Activated T-cell treated with anti-CD3 and anti-CD28 coated beads for 24 hours (primary cell): ENCODE measurements around the gene PARD3.

ENCODE experiments used
- DNase-seq: peaks from one replicate; pipeline ENCODE4 v3.0.0-alpha.2; 2020; ENCODE audit warnings: low read depth

PARD3 gene

GRCh38 chr10:34126371-34127151 is 688.5 kb downstream of the PARD3 start:
- DNase-seq, result no peak

- DNase-seq, result no peak
Observed at GRCh38 chr10:34125702-34126101, 689.4 kb downstream of the PARD3 start.

GRCh38 chr10:34124522-34125035 is 690.5 kb downstream of the PARD3 start:
- DNase-seq, result no peak

GRCh38 chr10:34121781-34122622 is 693.1 kb downstream of the PARD3 start:
- DNase-seq, result no peak

DNA sequence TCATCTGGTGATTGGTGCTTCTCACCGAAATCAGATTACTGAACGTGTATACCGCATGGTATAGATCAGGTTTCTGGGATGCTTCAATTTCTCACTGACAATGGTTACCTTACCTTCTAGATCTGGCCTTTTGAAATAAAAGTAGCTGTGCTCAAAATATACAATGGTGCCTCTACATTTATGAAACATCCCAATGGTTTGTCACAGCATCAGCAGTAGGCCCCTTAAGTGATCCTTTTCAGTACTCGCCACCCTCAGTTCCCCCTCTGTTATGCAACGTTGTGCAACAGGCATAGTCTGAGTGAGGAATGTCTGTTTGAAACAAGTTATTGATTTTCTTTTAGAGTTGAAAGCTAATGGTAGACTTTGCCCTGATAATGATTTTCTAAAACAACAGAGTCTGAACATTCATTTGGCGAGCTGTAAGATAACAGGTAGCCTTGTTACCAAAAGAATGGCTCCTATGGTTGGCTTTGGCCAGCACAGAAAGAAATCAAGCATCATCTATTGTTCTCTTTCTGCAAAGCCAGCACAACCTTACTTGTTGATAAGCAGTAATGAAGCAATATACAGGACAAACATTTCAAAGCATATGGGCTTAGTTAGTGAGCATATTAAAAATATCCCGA is 693.9 kb downstream of the PARD3 start:
- no peak for DNase-seq

DNA sequence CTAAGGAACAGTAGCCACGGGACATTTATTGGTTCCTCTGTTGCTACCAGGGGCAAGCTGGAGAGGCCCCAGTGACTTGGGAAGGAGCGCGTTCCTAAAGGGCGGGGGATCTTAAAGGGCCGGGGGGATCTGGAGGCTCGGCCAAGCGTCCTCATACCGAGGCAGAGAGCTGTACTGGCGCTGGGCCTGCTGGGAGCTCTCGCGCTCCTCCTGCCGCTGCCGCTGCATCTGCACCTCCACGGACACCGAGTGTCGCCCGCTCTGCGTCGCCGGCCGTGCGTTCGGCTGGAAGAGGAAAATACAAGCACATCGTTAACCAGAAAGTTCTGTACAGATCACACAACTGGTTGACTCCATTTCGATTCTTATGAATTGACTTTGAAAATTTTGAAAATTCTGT is 695.6 kb downstream of the PARD3 start:
- DNase-seq, result no peak

DNA sequence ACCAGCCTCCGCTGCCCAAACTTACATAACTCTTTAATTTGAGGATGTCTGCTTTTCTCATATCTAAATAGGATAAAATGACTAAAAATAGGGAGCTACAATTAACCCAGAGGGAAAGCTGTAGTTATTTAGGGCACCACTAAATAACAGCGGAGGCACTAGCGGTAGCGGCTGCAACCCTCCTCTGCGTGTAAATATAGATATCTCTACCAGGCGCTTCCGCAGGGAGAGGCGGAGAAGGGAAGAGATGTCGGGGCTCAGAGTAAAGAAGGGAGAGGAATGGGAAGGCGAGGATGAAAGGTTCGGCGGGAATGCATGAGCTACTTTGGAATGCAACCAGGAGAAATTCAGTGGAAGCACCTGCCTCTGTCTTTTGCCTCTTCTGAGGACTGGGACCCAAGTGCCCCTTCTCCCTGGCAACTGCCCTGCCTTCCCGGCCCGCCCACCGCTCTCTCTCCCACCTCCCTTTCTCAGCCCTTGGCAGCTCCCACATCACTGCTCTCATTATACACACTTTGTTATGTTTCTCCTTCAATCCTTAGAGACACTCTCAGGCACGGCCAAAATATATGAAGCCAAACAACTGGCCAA is 698.3 kb downstream of the PARD3 start:
- DNase-seq, result no peak

GRCh38 chr10:34116220-34116641 is 698.9 kb downstream of the PARD3 start:
- DNase-seq, result no peak

- no peak for DNase-seq
Observed at GRCh38 chr10:34114914-34115313, 700.2 kb downstream of the PARD3 start.

- no peak for DNase-seq
Observed at GRCh38 chr10:34113504-34114225, 701.4 kb downstream of the PARD3 start.

GRCh38 chr10:34112171-34112782 is 702.8 kb downstream of the PARD3 start:
- DNase-seq, result no peak

GRCh38 chr10:34111179-34111578 is 703.9 kb downstream of the PARD3 start:
- DNase-seq, result no peak

- DNase-seq, result no peak
Observed at GRCh38 chr10:34109952-34110702, 705.0 kb downstream of the PARD3 start.

DNA sequence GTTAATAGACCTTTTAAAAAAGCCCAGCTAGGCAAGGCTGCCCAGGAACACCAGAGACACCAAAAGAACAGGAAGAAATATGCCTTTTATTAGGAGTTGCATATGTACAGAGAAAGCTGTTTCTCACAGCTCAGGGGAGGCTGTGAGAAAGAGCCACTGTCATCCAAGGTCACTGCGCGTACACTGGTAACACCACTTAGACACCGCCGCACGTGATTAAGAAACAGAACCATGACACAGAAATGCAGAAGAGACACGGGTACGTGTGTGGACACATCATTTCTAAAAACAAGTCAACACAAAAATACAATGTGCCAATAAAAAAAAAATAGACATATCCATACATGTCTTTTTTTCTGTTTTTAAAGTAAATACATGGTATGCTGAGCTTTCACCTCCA is 705.6 kb downstream of the PARD3 start:
- DNase-seq, result no peak

- DNase-seq, result no peak
Observed at GRCh38 chr10:34107626-34108516, 707.2 kb downstream of the PARD3 start.

GRCh38 chr10:34106356-34106885 is 708.7 kb downstream of the PARD3 start:
- no peak for DNase-seq

DNA sequence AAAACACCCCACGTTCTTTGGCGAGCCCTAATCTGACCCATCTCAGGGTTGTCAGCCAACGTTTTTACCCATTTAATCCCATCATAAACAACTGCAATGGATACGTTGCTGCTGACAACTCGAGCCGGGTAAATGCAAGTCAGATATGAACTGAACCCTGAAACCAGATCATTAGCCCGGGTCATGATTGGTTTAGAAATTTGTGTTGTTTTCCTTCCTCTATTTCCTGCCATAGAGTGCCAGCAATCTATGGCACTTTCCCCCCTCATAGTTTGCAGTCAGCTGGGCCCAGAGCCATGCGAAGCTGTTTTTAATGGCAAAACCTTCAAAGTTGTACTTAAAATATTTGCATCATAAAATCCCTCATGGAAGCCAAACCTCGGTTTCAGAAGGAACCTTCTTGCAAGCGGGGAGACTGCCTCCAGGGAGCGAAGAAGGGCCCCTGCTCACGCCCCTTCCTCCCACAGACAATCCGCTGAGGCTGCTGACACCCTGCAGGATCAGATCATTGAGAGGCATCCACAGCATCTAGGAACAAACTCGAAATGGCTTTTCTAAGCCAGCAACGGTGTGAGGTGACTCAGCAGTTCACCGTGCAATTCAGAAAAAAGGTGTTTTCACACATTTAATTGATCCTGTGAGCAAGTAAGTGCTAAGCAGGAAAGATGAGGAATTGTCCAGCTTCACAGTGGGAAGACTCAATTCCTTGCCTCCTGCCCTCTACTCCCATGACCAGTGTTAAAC is 710.1 kb downstream of the PARD3 start:
- DNase-seq, result no peak

DNA sequence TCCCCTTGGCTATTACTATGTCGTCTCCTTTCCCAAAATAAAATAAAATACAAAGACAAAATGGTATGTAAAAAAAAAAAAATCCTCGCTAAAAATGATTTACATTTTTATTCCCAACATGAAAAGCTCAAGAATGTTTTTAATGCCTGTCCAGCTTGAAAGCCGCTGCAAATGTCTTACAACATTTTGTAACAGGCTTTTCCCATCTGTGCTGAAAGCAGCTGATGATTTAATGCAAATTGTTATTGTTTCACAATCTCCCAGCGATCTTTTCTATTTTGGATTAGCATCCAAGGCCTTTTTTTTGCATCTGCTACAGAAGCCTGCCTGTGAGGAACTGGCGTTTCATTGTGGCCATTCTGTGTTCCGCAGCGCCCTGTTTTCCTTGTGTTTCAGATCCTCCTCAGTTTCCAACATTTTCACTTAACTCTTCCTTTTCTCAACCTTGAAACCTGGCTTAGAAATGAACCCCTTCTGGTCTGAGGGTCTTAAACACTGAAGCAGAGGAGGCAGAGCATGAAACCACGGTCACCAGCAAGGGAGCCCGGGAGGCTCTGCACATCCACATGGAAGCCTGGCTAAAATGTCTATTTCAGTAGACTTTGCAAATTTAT is 712.1 kb downstream of the PARD3 start:
- DNase-seq, result no peak
